Measurements from ENCODE around the gene CAT.

GRCh38 chr11:34411111-34411510 lies 27.6 kb upstream of the CAT start:
- TF ChIP-seq ZNF274 (IDR thresholded peaks at IDR 0.05; ENCODE audit: low read depth, low read length) (no peak), SUZ12 (IDR thresholded peaks at IDR 0.05; ENCODE audit: extremely low read depth, insufficient read depth, insufficient read length) (no peak), YY1 (IDR thresholded peaks at IDR 0.05; ENCODE audit: insufficient read depth, insufficient read length) (no peak)

All from NT2/D1 (cell line).